ENCODE measurements around the gene CAPNS1.

The CAPNS1 gene

DNA sequence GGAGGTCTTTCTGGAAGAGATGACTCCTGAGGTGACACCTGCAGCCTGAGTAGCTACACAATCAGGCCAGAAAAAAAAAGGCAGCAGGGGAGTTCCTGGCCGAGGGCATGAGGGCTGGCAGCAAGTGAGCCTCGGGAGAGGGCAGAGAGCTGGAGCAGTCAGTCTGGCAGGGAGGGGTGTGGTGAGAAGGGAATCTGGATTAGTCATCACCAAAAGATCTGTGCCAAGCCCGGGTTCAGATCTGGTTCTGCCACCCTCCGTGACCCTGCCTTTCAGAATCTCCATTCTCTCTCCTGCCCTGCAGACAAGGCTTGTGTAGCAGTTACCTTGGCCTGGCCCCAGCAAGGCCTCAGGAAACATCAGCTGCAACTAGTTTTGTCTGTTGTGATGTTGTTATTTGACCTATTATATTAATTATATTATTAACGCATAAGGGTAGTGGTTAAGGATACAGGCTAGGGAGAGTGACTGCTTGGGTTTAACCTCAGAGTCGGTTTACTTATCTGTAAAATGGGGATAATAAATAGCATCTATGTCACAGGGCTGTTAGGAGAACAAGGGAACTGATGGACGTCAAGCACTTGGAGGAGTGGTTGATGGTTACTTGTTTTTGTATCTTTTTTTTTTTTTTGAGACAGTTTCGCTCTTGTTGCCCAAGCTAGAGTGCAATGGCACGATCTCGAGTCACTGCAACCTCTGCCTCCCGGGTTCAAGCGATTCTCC lies 2.7 kb upstream of the CAPNS1 start:
- Histone ChIP-seq H3K4me1 (ENCODE audit: insufficient read depth, low read length) (peaks cover 22% of the 10 kb centered on the region), H3K27ac (ENCODE audit: low read length) (no peak overlapping the region), H3K9me3 (ENCODE audit: insufficient read depth, low read length, severe bottlenecking) (no peaks in the 10 kb centered on the region), H2AFZ (ENCODE audit: low read depth, low read length) (no peak overlapping the region), H3K9ac (ENCODE audit: low read depth, low read length) (no peak overlapping the region), H3K4me3 (ENCODE audit: low read depth in 1 of 2, low read length in 2 of 2) (no peak overlapping the region), H3K79me2 (ENCODE audit: insufficient read depth, low read length) (peaks cover 19% of the 10 kb centered on the region), H4K20me1 (ENCODE audit: insufficient read depth, low read length) (peaks cover 10% of the 10 kb centered on the region), H3K36me3 (ENCODE audit: insufficient read depth, low read length) (peaks cover 4% of the 10 kb centered on the region; the same call in 1 of the 2 replicates), H3K4me2 (ENCODE audit: insufficient read depth, low read length) (no peak overlapping the region), H3K27me3 (ENCODE audit: insufficient read depth, low read length, poor library complexity) (no peaks in the 10 kb centered on the region)
- no peak for DNase-seq
- TF ChIP-seq, protein P1, sequence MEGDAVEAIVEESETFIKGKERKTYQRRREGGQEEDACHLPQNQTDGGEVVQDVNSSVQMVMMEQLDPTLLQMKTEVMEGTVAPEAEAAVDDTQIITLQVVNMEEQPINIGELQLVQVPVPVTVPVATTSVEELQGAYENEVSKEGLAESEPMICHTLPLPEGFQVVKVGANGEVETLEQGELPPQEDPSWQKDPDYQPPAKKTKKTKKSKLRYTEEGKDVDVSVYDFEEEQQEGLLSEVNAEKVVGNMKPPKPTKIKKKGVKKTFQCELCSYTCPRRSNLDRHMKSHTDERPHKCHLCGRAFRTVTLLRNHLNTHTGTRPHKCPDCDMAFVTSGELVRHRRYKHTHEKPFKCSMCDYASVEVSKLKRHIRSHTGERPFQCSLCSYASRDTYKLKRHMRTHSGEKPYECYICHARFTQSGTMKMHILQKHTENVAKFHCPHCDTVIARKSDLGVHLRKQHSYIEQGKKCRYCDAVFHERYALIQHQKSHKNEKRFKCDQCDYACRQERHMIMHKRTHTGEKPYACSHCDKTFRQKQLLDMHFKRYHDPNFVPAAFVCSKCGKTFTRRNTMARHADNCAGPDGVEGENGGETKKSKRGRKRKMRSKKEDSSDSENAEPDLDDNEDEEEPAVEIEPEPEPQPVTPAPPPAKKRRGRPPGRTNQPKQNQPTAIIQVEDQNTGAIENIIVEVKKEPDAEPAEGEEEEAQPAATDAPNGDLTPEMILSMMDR (IDR thresholded peaks at IDR 0.05; ENCODE audit: borderline replicate concordance, extremely low read depth, low read length, poor library complexity, severe bottlenecking), result no peak
- TF ChIP-seq EZH2 (IDR thresholded peaks at IDR 0.05; ENCODE audit: borderline replicate concordance, low read depth, low read length, severe bottlenecking), result no peak
- ATAC-seq (ENCODE audit: insufficient read depth, low read depth), result no peak

GRCh38 chr19:36139120-36139472 lies 770 bp upstream of the CAPNS1 start:
- peaks cover 17% of the 10 kb centered on the region for H3K36me3 ChIP-seq (ENCODE audit: insufficient read depth, low read length)
- H3K4me1 ChIP-seq (ENCODE audit: insufficient read depth, low read length), result peaks cover 22% of the 10 kb centered on the region
- no peaks in the 10 kb centered on the region for H3K9me3 ChIP-seq (ENCODE audit: insufficient read depth, low read length, severe bottlenecking)
- peak overlapping the region; percentile 82 for H2AFZ ChIP-seq (ENCODE audit: low read depth, low read length)
- H3K27ac ChIP-seq (ENCODE audit: low read length), result peak overlapping the region; percentile 87
- peaks cover 14% of the 10 kb centered on the region for H4K20me1 ChIP-seq (ENCODE audit: insufficient read depth, low read length)
- H3K27me3 ChIP-seq (ENCODE audit: insufficient read depth, low read length, poor library complexity), result no peaks in the 10 kb centered on the region
- H3K4me2 ChIP-seq (ENCODE audit: insufficient read depth, low read length), result peak overlapping the region; percentile 77
- H3K4me3 ChIP-seq (ENCODE audit: low read depth in 1 of 2, low read length in 2 of 2), result peak overlapping the region; percentile 75 to 80; a peak in 3 of 4 replicates
- TF ChIP-seq EZH2 (IDR thresholded peaks at IDR 0.05; ENCODE audit: borderline replicate concordance, low read depth, low read length, severe bottlenecking), result no peak
- TF ChIP-seq, protein P1 (IDR thresholded peaks at IDR 0.05; ENCODE audit: borderline replicate concordance, extremely low read depth, low read length, poor library complexity, severe bottlenecking), result no peak
- DNase-seq, result no peak
- H3K9ac ChIP-seq (ENCODE audit: low read depth, low read length), result peak overlapping the region; percentile 83
- ATAC-seq (ENCODE audit: insufficient read depth, low read depth), result no peak
- H3K79me2 ChIP-seq (ENCODE audit: insufficient read depth, low read length), result peaks cover 24% of the 10 kb centered on the region

DNA sequence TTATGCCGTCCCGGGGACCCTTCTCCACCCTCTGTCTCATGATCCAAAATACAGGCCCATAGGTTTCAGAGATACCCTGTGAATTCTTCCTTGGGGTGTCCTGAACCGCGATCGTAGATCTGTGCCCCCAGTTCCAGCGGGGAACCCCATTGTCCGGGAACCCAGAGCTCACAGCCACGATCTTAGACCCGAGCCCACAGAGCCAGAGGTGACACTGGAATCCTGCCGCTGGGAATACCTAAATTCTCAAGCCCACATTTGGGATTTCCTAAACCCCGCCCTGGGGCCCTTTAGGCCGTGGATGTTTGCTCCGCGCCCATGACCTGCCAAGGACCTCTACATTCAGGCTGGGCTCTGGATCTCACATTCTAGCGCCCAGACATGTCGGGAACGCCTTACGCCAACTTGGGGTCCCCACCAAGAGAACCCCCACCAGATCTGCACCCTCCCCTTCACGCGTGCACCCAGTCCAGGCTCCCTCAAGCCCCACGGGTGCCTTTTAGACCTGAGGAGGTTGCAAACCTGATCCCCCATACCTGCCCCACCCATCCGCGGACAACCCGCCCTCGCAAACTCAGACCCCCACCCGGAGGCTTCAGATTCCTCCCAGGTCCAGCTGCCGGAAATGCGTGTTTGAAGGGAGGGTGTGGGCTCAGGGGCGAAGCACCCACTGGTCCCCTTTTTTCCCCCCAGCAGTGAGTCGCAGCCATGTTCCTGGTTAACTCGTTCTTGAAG lies 605 bp downstream of the CAPNS1 start:
- Histone ChIP-seq H3K4me3 (ENCODE audit: low read depth in 1 of 2, low read length in 2 of 2) (peak overlapping the region; percentile 75 to 80), H3K4me1 (ENCODE audit: insufficient read depth, low read length) (peaks cover 22% of the 10 kb centered on the region), H3K36me3 (ENCODE audit: insufficient read depth, low read length) (peaks cover 30% of the 10 kb centered on the region), H3K79me2 (ENCODE audit: insufficient read depth, low read length) (peaks cover 24% of the 10 kb centered on the region), H3K27ac (ENCODE audit: low read length) (peak overlapping the region; percentile 87), H3K9me3 (ENCODE audit: insufficient read depth, low read length, severe bottlenecking) (no peaks in the 10 kb centered on the region), H2AFZ (ENCODE audit: low read depth, low read length) (peak overlapping the region; percentile 82), H4K20me1 (ENCODE audit: insufficient read depth, low read length) (peaks cover 14% of the 10 kb centered on the region), H3K9ac (ENCODE audit: low read depth, low read length) (peak overlapping the region; percentile 83), H3K27me3 (ENCODE audit: insufficient read depth, low read length, poor library complexity) (no peaks in the 10 kb centered on the region), H3K4me2 (ENCODE audit: insufficient read depth, low read length) (peak overlapping the region; percentile 77)
- peak; percentile 38 for ATAC-seq (ENCODE audit: insufficient read depth, low read depth)
- TF ChIP-seq, protein P1 (IDR thresholded peaks at IDR 0.05; ENCODE audit: borderline replicate concordance, extremely low read depth, low read length, poor library complexity, severe bottlenecking), result no peak
- no peak for TF ChIP-seq EZH2 (IDR thresholded peaks at IDR 0.05; ENCODE audit: borderline replicate concordance, low read depth, low read length, severe bottlenecking)
- DNase-seq, result peak; percentile 74

Measured in DND-41 (cell line).